ENCODE data around the gene CCSER2. TPM values are rescaled to one million over a fixed set of nuclear protein-coding genes. Genes with fewer than 3 reads are reported as not detected.

CCSER2 gene
- total RNA-seq, 1 experiment from 2014 or later = 28.9 TPM

GRCh38 chr10:84404783-84405182, 76.4 kb downstream of the CCSER2 start:
- no peaks in the 10 kb centered on the region for H3K4me1 ChIP-seq (ENCODE audit: control insufficient read depth in 1 of 2, insufficient read depth in 2 of 2, low read length in 2 of 2)
- no TSS peak for BruUV-seq (replicated peaks)
- H4K20me1 ChIP-seq (ENCODE audit: insufficient read depth) = no peaks in the 10 kb centered on the region
- peaks cover 4% of the 10 kb centered on the region for H3K79me2 ChIP-seq (ENCODE audit: insufficient read depth, low read length)
- no peak overlapping the region for H2AFZ ChIP-seq (ENCODE audit: low read depth, low read length, poor library complexity, severe bottlenecking)
- no peaks in the 10 kb centered on the region for H3K36me3 ChIP-seq (ENCODE audit: control insufficient read depth in 1 of 2, insufficient read depth in 2 of 2, low read length in 2 of 2)
- POLR2A ChIA-PET = no interaction called here
- CTCF ChIA-PET = no interaction called here
- intact Hi-C loops (cut with micrococcal nuclease) = no loop called here
- H3K4me2 ChIP-seq (ENCODE audit: low read length) = no peak overlapping the region
- no peaks in the 10 kb centered on the region for H3K9me2 ChIP-seq (ENCODE audit: insufficient read depth)
- no peak overlapping the region for H3K4me3 ChIP-seq (replicated peaks in 1 of 2; ENCODE audit: low read depth in 1 of 2, low read length in 2 of 2)
- no peaks in the 10 kb centered on the region for H3K9me3 ChIP-seq (ENCODE audit: control insufficient read depth in 1 of 2, insufficient read depth in 1 of 2, low read depth in 1 of 2, low read length in 2 of 2)
- no peaks in the 10 kb centered on the region for H3K27me3 ChIP-seq (ENCODE audit: insufficient read depth, low read length)
- no peak for ATAC-seq
- no peak for TF ChIP-seq MAX (IDR thresholded peaks at IDR 0.05)
- TF ChIP-seq, protein P1, sequence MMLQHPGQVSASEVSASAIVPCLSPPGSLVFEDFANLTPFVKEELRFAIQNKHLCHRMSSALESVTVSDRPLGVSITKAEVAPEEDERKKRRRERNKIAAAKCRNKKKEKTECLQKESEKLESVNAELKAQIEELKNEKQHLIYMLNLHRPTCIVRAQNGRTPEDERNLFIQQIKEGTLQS (IDR thresholded peaks at IDR 0.05) = no peak
- TF ChIP-seq EGR1 (IDR thresholded peaks at IDR 0.05; ENCODE audit: low read depth) = no peak
- no peak for TF ChIP-seq CTCF (IDR thresholded peaks at IDR 0.05 in 2 of 3, conservative IDR thresholded peaks at IDR 0.05 in 1 of 3; ENCODE audit: borderline replicate concordance in 1 of 3, insufficient read depth in 1 of 3, low read depth in 2 of 3, low read length in 2 of 3)
- TF ChIP-seq EZH2phosphoT487 (IDR thresholded peaks at IDR 0.05; ENCODE audit: borderline replicate concordance) = no peak
- TF ChIP-seq EZH2 (IDR thresholded peaks at IDR 0.05) = no peak
- no peak for TF ChIP-seq REST (IDR thresholded peaks at IDR 0.05; ENCODE audit: low read depth)
- no peak for TF ChIP-seq RAD21 (IDR thresholded peaks at IDR 0.05; ENCODE audit: low read depth)
- TF ChIP-seq YY1 (IDR thresholded peaks at IDR 0.05; ENCODE audit: extremely low read depth, insufficient replicate concordance, low read depth, low read length) = no peak
- no peak for TF ChIP-seq CBX3 (IDR thresholded peaks at IDR 0.05; ENCODE audit: low read depth)
- no peak for TF ChIP-seq TCF7L2 (IDR thresholded peaks at IDR 0.05; ENCODE audit: borderline replicate concordance, extremely low read depth, insufficient read depth, insufficient read length)
- no peak for TF ChIP-seq POLR2A (IDR thresholded peaks at IDR 0.05; ENCODE audit: borderline replicate concordance, extremely low read depth, insufficient read depth, insufficient read length)
- no peak for TF ChIP-seq ZFX (IDR thresholded peaks at IDR 0.05)
- no peak for TF ChIP-seq JUND (IDR thresholded peaks at IDR 0.05)
- TF ChIP-seq SIN3A (IDR thresholded peaks at IDR 0.05; ENCODE audit: low read depth) = no peak
- no peak for TF ChIP-seq ELF1 (IDR thresholded peaks at IDR 0.05; ENCODE audit: borderline replicate concordance, low read depth)
- TF ChIP-seq CEBPB (IDR thresholded peaks at IDR 0.05; ENCODE audit: low read depth) = no peak
- H3K27ac ChIP-seq (ENCODE audit: low read depth, low read length) = no peak overlapping the region
- RAD21 ChIA-PET (ENCODE audit: low non-redundant PET in 1 of 2, low total read pairs in 2 of 2, uncharacterized antibody in 2 of 2, unreplicated experiment in 2 of 2) = no interaction called here
- DNase-seq (ENCODE audit: low read depth, low spot score) = no peak
- H3K9ac ChIP-seq (ENCODE audit: low read length) = no peak overlapping the region
